Measurements from ENCODE around the gene HOXC5. TPM values are rescaled to one million over a fixed set of nuclear protein-coding genes. Genes with fewer than 3 reads are reported as not detected.
A peak's percentile ranks its signal among the peaks of the same experiment; 100 is the strongest.

HOXC5 gene
- polyA plus RNA-seq, 3 donors, result not detected

DNA sequence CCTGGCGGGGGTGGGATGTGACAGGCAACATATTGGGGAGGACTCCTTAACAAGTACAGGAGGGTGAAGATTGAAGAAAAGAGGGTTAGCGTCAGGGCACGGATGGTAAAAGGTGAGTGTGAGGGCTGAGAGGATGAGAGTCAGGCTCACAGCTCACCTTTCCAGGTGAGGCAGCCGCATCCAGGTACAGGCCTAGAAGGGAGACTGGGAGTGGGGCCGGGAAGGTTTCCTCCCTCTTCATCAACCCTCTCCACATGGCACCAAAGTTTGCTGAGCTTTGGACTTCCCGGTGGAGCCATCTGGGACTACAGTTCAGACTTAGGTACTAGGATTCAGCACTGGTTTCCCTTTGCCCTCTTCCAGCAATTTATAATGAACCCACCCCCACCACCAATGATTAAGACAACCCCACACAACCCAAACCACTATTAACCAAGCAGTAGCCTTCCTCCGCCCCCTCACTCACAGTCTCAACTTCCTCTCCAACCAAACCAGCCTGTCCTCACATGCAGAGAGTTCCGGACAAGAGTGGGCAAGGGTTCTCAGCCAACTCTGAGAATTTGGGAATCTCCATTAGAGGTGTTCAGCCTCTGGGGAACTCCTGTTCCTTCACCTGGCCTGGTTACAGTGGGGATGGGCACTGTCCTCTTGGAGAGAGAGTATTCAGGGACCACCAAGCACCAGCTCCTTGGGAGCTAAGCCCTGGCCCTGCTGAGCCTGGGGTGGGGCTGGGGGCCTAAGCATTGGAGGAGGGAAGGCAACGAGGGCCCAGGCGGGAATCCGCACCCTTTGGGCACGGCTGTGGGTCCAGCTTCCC, 18.4 kb downstream of the HOXC5 start:
- intact Hi-C loops (cut with micrococcal nuclease), result no loop called here
- peaks cover 4 to 8% of the 10 kb centered on the region in 2 donors for H3K4me1 ChIP-seq (ENCODE audit: control insufficient read depth in 1 of 2, insufficient read depth in 2 of 2, low read length in 2 of 2)
- 3% methylated on average over 3 of the region's 12 CpGs for WGBS (ENCODE audit: insufficient coverage)
- peaks cover 97 to 99% of the 10 kb centered on the region in 2 donors for H3K27me3 ChIP-seq (ENCODE audit: control insufficient read depth in 2 of 2, insufficient read depth in 2 of 2, low read length in 2 of 2)
- H3K27ac ChIP-seq (ENCODE audit: low read depth in 1 of 2, low read length in 2 of 2), result no peak overlapping the region
- no peaks in the 10 kb centered on the region for H4K20me1 ChIP-seq (ENCODE audit: insufficient read depth, low read length)
- H3K9me3 Mint-ChIP-seq, result peaks cover 0 to 43% (median 13%) of the 10 kb centered on the region in 7 donors
- H3K4me3 Mint-ChIP-seq, result peak overlapping the region in 1 of 2 donors; percentile 79
- DNase-seq, result no peak
- H3K9ac ChIP-seq (ENCODE audit: insufficient read depth, low read length, poor library complexity, severe bottlenecking), result no peak overlapping the region
- peaks cover 97 to 100% (median 99%) of the 10 kb centered on the region in 3 donors for H3K27me3 Mint-ChIP-seq (ENCODE audit: low read depth in 3 of 3)
- peaks cover 24% of the 10 kb centered on the region for H3K4me1 Mint-ChIP-seq
- no peaks in the 10 kb centered on the region for H3K36me3 ChIP-seq (replicated peaks in 1 of 2; ENCODE audit: control insufficient read depth in 1 of 2, insufficient read depth in 2 of 2, low read length in 2 of 2)
- no peaks in the 10 kb centered on the region for H3K79me2 ChIP-seq (ENCODE audit: insufficient read depth, low read length)
- H3K4me2 ChIP-seq (replicated peaks; ENCODE audit: extremely low read depth, low read length, poor library complexity, severe bottlenecking), result no peak overlapping the region
- peaks cover 0 to 7% of the 10 kb centered on the region in 2 donors for H3K36me3 Mint-ChIP-seq
- no peak for TF ChIP-seq CTCF (IDR thresholded peaks at IDR 0.05)
- H3K4me3 ChIP-seq (replicated peaks in 1 of 3; ENCODE audit: low read depth in 2 of 3, low read length in 3 of 3), result no peak overlapping the region
- H3K27ac Mint-ChIP-seq, result no peak overlapping the region
- no peak overlapping the region for H2AFZ ChIP-seq (ENCODE audit: insufficient read depth, low read depth, low read length, poor library complexity, severe bottlenecking)
- peaks cover 5 to 45% of the 10 kb centered on the region in 2 donors for H3K9me3 ChIP-seq (replicated peaks in 1 of 2; ENCODE audit: control insufficient read depth in 1 of 2, insufficient read depth in 1 of 2, low read length in 2 of 2)

DNA sequence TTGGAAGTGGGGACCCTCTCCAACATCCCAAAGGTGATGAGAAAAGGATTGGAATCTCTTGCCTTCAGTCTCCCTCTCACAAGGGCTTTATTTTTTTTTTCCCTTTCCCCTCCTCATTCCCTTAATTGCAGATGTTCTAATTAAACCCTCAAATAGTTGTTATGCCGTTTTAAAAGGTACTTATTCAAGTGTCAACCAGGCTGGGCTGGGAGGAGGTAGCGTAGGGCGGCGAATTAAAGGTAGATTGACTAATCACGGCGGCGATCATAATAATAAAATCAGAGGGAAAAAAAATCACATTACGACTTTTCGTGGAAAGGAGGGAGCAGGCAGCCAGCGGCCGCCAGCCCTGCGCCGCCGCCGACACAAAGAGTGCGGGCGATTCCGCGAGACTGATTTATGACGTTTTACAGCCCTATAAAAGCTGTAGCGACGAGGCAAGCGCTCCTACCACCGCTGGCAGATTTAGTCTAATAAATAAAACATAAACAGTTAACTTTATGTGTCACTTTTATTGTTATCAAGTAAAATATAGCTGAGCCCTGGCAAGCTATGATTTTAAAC, 19.1 kb downstream of the HOXC5 start:
- intact Hi-C loops (cut with micrococcal nuclease), result no loop called here
- peaks cover 5 to 43% of the 10 kb centered on the region in 2 donors for H3K9me3 ChIP-seq (replicated peaks in 1 of 2; ENCODE audit: control insufficient read depth in 1 of 2, insufficient read depth in 1 of 2, low read length in 2 of 2)
- no peak overlapping the region for H3K27ac ChIP-seq (ENCODE audit: low read depth in 1 of 2, low read length in 2 of 2)
- no peak for DNase-seq
- H3K27me3 Mint-ChIP-seq (ENCODE audit: low read depth in 3 of 3), result peaks cover 95 to 99% (median 99%) of the 10 kb centered on the region in 3 donors
- H3K79me2 ChIP-seq (ENCODE audit: insufficient read depth, low read length), result no peaks in the 10 kb centered on the region
- no peak overlapping the region for H3K4me2 ChIP-seq (replicated peaks; ENCODE audit: extremely low read depth, low read length, poor library complexity, severe bottlenecking)
- no peaks in the 10 kb centered on the region for H3K36me3 ChIP-seq (replicated peaks in 1 of 2; ENCODE audit: control insufficient read depth in 1 of 2, insufficient read depth in 2 of 2, low read length in 2 of 2)
- peaks cover 4 to 8% of the 10 kb centered on the region in 2 donors for H3K4me1 ChIP-seq (ENCODE audit: control insufficient read depth in 1 of 2, insufficient read depth in 2 of 2, low read length in 2 of 2)
- no peak for TF ChIP-seq CTCF (IDR thresholded peaks at IDR 0.05)
- H3K9me3 Mint-ChIP-seq, result peaks cover 0 to 41% (median 13%) of the 10 kb centered on the region in 7 donors
- H2AFZ ChIP-seq (ENCODE audit: insufficient read depth, low read depth, low read length, poor library complexity, severe bottlenecking), result no peak overlapping the region
- peaks cover 97 to 99% of the 10 kb centered on the region in 2 donors for H3K27me3 ChIP-seq (ENCODE audit: control insufficient read depth in 2 of 2, insufficient read depth in 2 of 2, low read length in 2 of 2)
- peaks cover 0 to 9% of the 10 kb centered on the region in 2 donors for H3K36me3 Mint-ChIP-seq
- no peaks in the 10 kb centered on the region for H4K20me1 ChIP-seq (ENCODE audit: insufficient read depth, low read length)
- peaks cover 23% of the 10 kb centered on the region for H3K4me1 Mint-ChIP-seq
- no peak overlapping the region for H3K4me3 ChIP-seq (replicated peaks in 1 of 3; ENCODE audit: low read depth in 2 of 3, low read length in 3 of 3)
- H3K9ac ChIP-seq (ENCODE audit: insufficient read depth, low read length, poor library complexity, severe bottlenecking), result no peak overlapping the region
- H3K4me3 Mint-ChIP-seq, result peak overlapping the region in 1 of 2 donors; percentile 78
- WGBS (ENCODE audit: insufficient coverage), result 24% methylated on average over 18 of the region's 24 CpGs
- no peak overlapping the region for H3K27ac Mint-ChIP-seq

Measured in CD14-positive monocyte (primary cell).